GM12864 (cell line): ENCODE data around the gene PID1.
"Not testable (repeated sequence)": the region's sequence is repeated elsewhere in the genome, so short reads cannot be mapped to it uniquely, and the experiment has no call there.

Experiments used
- DNase-seq: peaks from one replicate; pipeline ENCODE4 v3.0.0-alpha.2; 2011; ENCODE audit warnings: low read depth
- H3K4me3 ChIP-seq: 2 replicates; pipeline ENCODE4 v1.5.1; 2011; ENCODE audit warnings: mild to moderate bottlenecking, low read depth, low read length, control low read depth
- CTCF ChIP-seq: IDR thresholded peaks from 2 replicates; pipeline ENCODE4 v1.5.1; 2011; ENCODE audit warnings: low read depth, mild to moderate bottlenecking, moderate library complexity, low read length, control low read depth, inconsistent platforms; ENCODE audit errors: missing control alignments

The PID1 gene

DNA sequence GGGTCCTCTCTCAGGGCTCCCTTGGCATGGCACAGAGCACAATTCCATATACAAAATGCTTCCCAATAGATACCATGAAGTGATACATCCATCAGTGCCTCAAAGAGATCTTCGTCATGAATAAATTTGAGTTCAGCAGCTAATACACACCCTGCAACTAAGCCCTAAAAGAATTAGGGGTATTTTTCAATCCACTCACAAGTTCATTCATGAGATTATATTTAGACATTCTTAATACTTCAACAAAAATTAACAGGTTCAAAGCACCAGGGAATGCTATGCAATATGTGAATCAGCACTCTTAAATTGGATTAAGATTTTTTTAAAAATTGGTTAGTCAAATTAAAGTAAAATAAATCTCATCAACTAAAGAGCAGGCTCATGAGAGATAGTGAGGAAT lies 79.7 kb downstream of the PID1 start:
- DNase-seq, result no peak
- H3K4me3 ChIP-seq, result no peak overlapping the region
- no peak for TF ChIP-seq CTCF

- DNase-seq, H3K4me3 ChIP-seq: not testable (repeated sequence)
Observed at GRCh38 chr2:229187123-229187522, 84.0 kb downstream of the PID1 start.

DNA sequence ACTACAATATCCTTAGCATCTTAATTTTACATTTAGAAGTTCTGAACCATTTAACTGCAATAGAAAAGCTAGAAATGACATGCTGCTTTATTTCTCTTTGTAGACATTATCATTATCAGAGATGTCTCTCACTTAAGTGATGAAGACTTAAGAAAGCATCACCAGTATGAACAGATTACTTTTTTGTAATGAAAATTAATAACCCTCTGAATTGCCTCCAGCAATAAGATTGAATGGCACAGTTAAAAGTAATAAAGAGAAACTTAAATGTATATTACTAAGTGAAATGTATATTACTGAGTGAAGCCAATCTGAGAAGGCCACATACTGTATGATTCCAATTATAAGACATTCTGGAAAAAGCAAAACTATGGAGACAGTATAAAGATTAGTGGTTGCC lies 89.4 kb downstream of the PID1 start:
- no peak for DNase-seq
- TF ChIP-seq CTCF, result no peak
- no peak overlapping the region for H3K4me3 ChIP-seq

DNA sequence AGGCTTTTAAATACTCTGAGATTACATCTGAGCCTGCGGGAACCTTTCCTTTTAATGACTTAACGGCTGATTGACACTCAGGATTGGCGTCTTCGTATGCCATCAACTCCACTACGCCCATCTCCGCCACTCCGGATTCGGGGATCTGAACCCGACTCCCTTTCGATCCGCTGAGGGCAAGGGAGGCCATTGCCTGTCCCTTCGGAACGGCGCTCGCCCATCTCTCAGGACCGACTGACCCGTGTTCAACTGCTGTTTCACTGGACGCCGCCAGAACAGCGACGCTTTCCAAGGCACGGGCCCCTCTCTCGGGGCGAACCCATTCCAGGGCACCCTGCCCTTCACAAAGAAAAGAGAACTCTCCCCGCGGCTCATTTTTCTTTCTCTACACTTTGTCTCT lies 90.4 kb downstream of the PID1 start:
- no peak for TF ChIP-seq CTCF
- no peak for DNase-seq
- H3K4me3 ChIP-seq, result no peak overlapping the region

- no peak for TF ChIP-seq CTCF
- H3K4me3 ChIP-seq, result no peak overlapping the region
- DNase-seq, result no peak
Observed at GRCh38 chr2:229179628-229180027, 91.5 kb downstream of the PID1 start.

DNA sequence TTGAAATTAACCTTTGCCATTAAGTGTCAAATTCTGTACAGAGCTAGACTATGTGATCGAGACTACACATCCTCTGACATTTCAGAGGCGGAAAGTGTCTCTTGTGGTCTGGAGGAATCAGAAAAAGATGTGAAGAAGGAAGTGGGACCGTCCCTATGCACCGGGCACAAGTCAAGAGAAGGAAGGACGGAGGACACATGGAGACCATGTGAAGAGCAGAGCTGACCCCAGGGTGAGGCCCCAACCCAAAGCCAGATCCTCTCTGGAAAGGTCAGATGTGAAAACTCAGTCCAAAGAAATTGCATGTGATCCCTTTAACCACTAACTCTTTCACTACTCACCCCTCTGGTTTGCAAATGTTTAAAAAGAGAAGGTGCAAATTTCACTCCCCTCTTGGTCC lies 92.4 kb downstream of the PID1 start:
- no peak for TF ChIP-seq CTCF
- no peak overlapping the region for H3K4me3 ChIP-seq
- DNase-seq, result no peak

DNA sequence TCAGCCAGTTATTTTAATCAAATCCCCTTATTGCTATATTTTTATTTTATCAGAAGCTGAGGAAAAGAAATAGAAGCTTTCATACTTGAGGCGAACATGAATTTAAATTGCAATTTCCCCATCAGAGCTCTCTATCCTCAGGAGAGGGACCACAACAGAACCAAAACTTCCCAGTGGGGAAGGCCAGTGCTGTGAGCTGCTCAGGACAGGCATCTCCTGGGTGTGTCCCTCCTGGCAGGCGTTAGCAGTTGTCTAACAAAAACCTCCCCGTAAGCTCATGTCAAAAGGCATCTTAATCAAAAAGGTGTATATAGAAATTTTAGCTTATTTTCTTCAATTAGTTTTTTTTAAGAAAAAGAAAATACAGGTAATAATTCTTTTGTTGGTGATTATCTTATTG lies 93.0 kb downstream of the PID1 start:
- DNase-seq, result no peak
- no peak for TF ChIP-seq CTCF
- H3K4me3 ChIP-seq, result no peak overlapping the region

GRCh38 chr2:229176136-229176535 lies 95.0 kb downstream of the PID1 start:
- no peak for DNase-seq
- no peak for TF ChIP-seq CTCF

More at GRCh38 chr2:229176136-229176535, 95.0 kb downstream of the PID1 start:
- no peak overlapping the region for H3K4me3 ChIP-seq
